HG02973 (cell line): ENCODE results near the gene PAPSS1.

Experiments
- ATAC-seq: cut with Tn5 transposase; IDR thresholded peaks from one replicate; pipeline ENCODE4 v1.9.1; 2021; ENCODE audit warnings: moderate library complexity; ENCODE audit not compliant: unreplicated experiment

Gene PAPSS1

DNA sequence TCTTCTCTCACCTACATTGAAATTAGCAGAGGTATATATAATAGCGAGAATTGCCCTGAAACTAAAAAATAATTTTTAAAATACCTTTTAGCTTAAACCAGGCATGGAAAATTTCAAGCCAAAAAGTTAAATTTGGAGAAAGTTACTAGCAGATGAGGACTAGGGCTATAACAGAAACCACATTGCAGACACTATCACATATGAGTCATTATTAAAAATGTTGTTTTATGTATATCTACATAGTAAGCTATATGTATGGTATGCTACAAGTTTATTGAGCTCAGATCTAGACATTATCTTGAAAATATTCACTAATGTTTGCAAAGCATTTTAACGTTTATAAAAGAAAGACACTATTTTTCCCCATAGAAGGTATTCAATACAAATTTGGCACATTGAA is 147.8 kb downstream of the PAPSS1 start:
- no peak for ATAC-seq

DNA sequence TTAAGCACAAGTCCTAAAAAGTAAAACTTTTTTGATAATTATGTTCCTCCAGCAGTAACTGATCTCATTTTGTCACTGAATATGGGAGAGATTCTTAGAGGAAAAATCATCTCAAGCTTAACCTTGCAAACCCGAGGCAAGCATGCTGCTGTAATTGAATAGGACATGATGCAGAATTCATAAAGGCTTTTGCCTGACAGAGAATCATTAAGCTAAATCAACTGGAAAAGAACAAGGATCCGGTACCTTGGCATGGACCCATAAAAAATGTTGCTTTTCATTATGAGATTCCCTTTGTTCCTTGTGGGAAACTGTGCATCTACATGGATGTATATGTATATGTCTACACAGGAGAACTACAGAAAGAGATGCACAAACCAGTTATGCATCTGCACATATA is 149.1 kb downstream of the PAPSS1 start:
- no peak for ATAC-seq

DNA sequence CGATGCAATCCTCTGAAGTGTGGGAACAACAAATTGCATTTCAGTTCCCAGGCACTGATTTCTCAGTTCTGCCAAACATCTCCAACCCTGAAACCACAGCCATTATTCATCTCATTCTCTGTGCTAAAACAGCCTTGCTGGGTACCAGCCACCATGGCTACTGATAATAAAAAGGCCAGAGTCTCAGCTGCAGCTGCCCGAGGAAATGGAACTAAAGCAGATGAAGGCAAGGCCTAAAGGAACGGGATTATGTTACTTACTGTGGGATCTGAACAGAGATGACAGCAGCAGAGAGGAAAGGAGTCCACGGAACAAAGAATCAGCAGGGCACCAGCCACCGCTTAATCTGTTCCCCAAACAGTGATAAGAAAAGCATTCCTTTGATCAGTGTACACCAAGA is 155.7 kb downstream of the PAPSS1 start:
- no peak for ATAC-seq
